ENCODE data around the gene KIAA1549. TPM values are rescaled to one million over a fixed set of nuclear protein-coding genes. Genes with fewer than 3 reads are reported as not detected.

KIAA1549 gene
- total RNA-seq, 1 donor from 2014 or later: 10.8 TPM

DNA sequence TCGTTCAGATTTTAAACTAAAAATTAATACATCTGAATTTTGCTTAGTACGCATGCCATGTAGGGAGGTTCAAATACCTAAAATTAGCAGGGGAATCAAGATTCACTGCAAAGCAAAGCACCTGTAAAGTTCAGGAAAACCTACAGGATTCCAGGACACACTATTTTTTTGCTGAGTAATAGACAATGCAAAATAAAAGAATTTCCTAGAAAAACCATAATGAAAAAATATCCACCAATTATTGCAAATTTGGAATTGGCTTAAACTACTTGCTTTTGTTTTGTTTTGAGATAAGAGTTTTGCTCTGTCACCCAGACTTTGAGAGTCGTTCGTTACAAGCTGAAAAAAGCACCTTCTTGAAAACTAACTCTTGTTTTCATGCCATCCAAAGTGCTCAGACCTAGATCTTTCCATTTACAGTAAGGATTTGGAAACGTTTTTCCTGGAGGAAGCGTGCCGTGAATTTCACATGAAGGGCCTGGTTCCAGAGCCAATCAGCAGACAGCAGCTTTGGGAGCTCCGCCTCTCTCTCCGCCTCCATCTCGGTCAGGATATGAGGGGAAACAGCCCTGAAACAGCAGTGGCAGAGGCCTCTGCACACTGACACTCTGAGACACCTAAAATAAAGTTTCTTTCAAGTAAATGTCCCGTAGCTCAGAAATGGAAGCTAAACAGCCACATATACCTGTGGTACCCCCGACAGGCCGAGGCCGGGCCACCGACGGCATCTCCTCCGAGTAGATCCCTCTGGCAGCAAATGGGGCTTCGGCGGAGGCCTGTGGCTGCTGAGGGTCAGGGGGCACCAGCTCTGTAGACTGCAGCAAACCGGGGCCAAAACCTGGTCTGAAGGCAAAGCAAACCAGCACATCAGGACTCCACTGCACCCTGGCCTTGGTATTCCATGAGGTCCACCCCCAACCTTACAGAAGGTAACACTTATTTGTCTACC lies 137.3 kb downstream of the KIAA1549 start:
- peaks cover 8% of the 10 kb centered on the region for H3K36me3 Mint-ChIP-seq (ENCODE audit: low read depth, unreplicated experiment)
- no peak overlapping the region for H3K4me3 Mint-ChIP-seq (ENCODE audit: unreplicated experiment)
- TF ChIP-seq CTCF (IDR thresholded peaks at IDR 0.05; ENCODE audit: unreplicated experiment): no peak
- no peak for DNase-seq (ENCODE audit: low spot score)
- H3K27me3 Mint-ChIP-seq (ENCODE audit: unreplicated experiment): peaks cover 3% of the 10 kb centered on the region
- no peak overlapping the region for H3K27ac Mint-ChIP-seq (ENCODE audit: unreplicated experiment)
- no peaks in the 10 kb centered on the region for H3K9me3 Mint-ChIP-seq (ENCODE audit: unreplicated experiment)
- no peaks in the 10 kb centered on the region for H3K4me1 Mint-ChIP-seq (ENCODE audit: unreplicated experiment)

DNA sequence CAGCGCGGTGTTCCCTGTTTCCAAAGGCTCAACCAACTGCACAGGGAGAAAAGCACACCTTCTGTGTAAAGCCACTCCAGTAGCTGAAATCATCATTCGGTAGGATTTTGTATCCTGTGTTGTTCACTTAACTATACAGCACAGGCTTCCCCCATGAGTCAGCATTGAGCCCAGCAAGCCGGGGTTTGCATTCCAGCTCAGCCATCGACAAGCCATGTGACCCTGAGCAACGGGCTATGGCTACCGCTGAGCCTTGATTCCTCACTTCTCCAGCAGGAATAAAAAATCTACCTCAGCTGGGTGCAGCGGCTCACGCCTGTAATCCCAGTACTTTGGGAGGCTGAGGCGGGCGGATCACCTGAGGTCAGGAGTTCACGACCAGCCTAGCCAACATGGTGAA lies 139.1 kb downstream of the KIAA1549 start:
- no peak overlapping the region for H3K4me3 Mint-ChIP-seq (ENCODE audit: unreplicated experiment)
- peaks cover 8% of the 10 kb centered on the region for H3K36me3 Mint-ChIP-seq (ENCODE audit: low read depth, unreplicated experiment)
- no peak overlapping the region for H3K27ac Mint-ChIP-seq (ENCODE audit: unreplicated experiment)
- H3K4me1 Mint-ChIP-seq (ENCODE audit: unreplicated experiment): peaks cover 8% of the 10 kb centered on the region
- H3K27me3 Mint-ChIP-seq (ENCODE audit: unreplicated experiment): peaks cover 3% of the 10 kb centered on the region
- no peaks in the 10 kb centered on the region for H3K9me3 Mint-ChIP-seq (ENCODE audit: unreplicated experiment)
- no peak for TF ChIP-seq CTCF (IDR thresholded peaks at IDR 0.05; ENCODE audit: unreplicated experiment)
- no peak for DNase-seq (ENCODE audit: low spot score)

DNA sequence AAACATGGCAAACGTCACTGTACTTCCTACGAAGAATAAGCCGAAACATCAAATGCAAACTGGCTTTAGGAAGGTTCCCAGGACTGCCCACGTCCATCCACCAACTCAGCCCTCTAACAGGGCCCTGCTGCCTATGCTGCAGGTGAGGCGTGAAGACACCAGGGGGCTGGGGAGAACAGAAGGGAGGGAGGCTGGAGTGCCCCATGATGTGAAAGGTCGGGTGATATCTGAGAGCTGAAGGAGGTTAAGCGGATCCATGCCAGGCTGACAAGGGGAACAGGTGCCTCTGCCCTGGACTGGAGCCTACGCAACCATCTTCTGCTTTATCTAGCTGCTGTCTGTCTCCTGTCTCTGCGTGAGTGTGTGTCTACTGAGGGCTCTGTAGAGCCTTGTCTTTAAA lies 143.0 kb downstream of the KIAA1549 start:
- H3K9me3 Mint-ChIP-seq (ENCODE audit: unreplicated experiment): no peaks in the 10 kb centered on the region
- H3K36me3 Mint-ChIP-seq (ENCODE audit: low read depth, unreplicated experiment): peaks cover 5% of the 10 kb centered on the region
- H3K27me3 Mint-ChIP-seq (ENCODE audit: unreplicated experiment): peaks cover 3% of the 10 kb centered on the region
- no peak overlapping the region for H3K4me3 Mint-ChIP-seq (ENCODE audit: unreplicated experiment)
- TF ChIP-seq CTCF (IDR thresholded peaks at IDR 0.05; ENCODE audit: unreplicated experiment): no peak
- no peak overlapping the region for H3K27ac Mint-ChIP-seq (ENCODE audit: unreplicated experiment)
- DNase-seq (ENCODE audit: low spot score): no peak
- H3K4me1 Mint-ChIP-seq (ENCODE audit: unreplicated experiment): peaks cover 19% of the 10 kb centered on the region

GRCh38 chr7:138837627-138838026 lies 143.6 kb downstream of the KIAA1549 start:
- Mint-ChIP-seq H3K36me3 (ENCODE audit: low read depth, unreplicated experiment) (peaks cover 5% of the 10 kb centered on the region), H3K4me3 (ENCODE audit: unreplicated experiment) (no peak overlapping the region)
- peak; percentile 28 for DNase-seq (ENCODE audit: low spot score)

More at GRCh38 chr7:138837627-138838026, 143.6 kb downstream of the KIAA1549 start:
- no peak for TF ChIP-seq CTCF (IDR thresholded peaks at IDR 0.05; ENCODE audit: unreplicated experiment)
- H3K4me1 Mint-ChIP-seq (ENCODE audit: unreplicated experiment): peaks cover 23% of the 10 kb centered on the region
- H3K27me3 Mint-ChIP-seq (ENCODE audit: unreplicated experiment): peaks cover 3% of the 10 kb centered on the region
- no peak overlapping the region for H3K27ac Mint-ChIP-seq (ENCODE audit: unreplicated experiment)
- no peaks in the 10 kb centered on the region for H3K9me3 Mint-ChIP-seq (ENCODE audit: unreplicated experiment)

Data from endothelial cell (in vitro differentiated cells).